ENCODE results near the gene RCAN1. TPM values are rescaled to one million over a fixed set of nuclear protein-coding genes. Genes with fewer than 3 reads are reported as not detected.

Gene RCAN1
- total RNA-seq, 2 experiments from 2014 or later, result 6.8 to 8.9 TPM

GRCh38 chr21:34590520-34590919 lies 24.4 kb downstream of the RCAN1 start:
- H3K4me2 ChIP-seq (ENCODE audit: low read length), result no peak overlapping the region
- BruUV-seq (replicated peaks), result no TSS peak
- H3K27ac ChIP-seq (ENCODE audit: low read depth, low read length, poor library complexity, severe bottlenecking), result no peak overlapping the region
- intact Hi-C loops (cut with micrococcal nuclease; ENCODE audit: unreplicated experiment), result no loop called here
- no peak for TF ChIP-seq EZH2phosphoT487 (IDR thresholded peaks at IDR 0.05; ENCODE audit: borderline replicate concordance, low read depth, low read length)
- TF ChIP-seq CTCF (conservative IDR thresholded peaks at IDR 0.05; ENCODE audit: low read length), result no peak
- ChIA-PET CTCF (ENCODE audit: unreplicated experiment) (no interaction called here), POLR2A (no interaction called here)
- H3K9me2 ChIP-seq (ENCODE audit: insufficient read depth, low read length), result no peaks in the 10 kb centered on the region
- H3K79me2 ChIP-seq (ENCODE audit: insufficient read depth, low read depth, low read length), result no peaks in the 10 kb centered on the region
- no peak for DNase-seq (ENCODE audit: low spot score)
- H3K4me1 ChIP-seq (ENCODE audit: insufficient read depth, low read length, poor library complexity, severe bottlenecking), result no peaks in the 10 kb centered on the region
- H2AFZ ChIP-seq (ENCODE audit: low read length), result no peak overlapping the region
- no peak overlapping the region for H3K4me3 ChIP-seq (ENCODE audit: low read depth, low read length, poor library complexity, severe bottlenecking)
- no peaks in the 10 kb centered on the region for H3K9me3 ChIP-seq (ENCODE audit: low read length)
- no peaks in the 10 kb centered on the region for H4K20me1 ChIP-seq (ENCODE audit: insufficient read depth, low read length)
- H3K36me3 ChIP-seq (ENCODE audit: insufficient read depth, low read length), result no peaks in the 10 kb centered on the region

GRCh38 chr21:34589511-34590282 lies 25.2 kb downstream of the RCAN1 start:
- intact Hi-C loops (cut with micrococcal nuclease; ENCODE audit: unreplicated experiment), result no loop called here
- ChIA-PET CTCF (ENCODE audit: unreplicated experiment) (no interaction called here), POLR2A (no interaction called here)
- no peaks in the 10 kb centered on the region for H3K36me3 ChIP-seq (ENCODE audit: insufficient read depth, low read length)
- H3K79me2 ChIP-seq (ENCODE audit: insufficient read depth, low read depth, low read length), result no peaks in the 10 kb centered on the region
- no peak overlapping the region for H3K4me3 ChIP-seq (ENCODE audit: low read depth, low read length, poor library complexity, severe bottlenecking)
- no peak for DNase-seq (ENCODE audit: low spot score)
- H3K27ac ChIP-seq (ENCODE audit: low read depth, low read length, poor library complexity, severe bottlenecking), result no peak overlapping the region
- H3K4me2 ChIP-seq (ENCODE audit: low read length), result no peak overlapping the region
- no peak overlapping the region for H2AFZ ChIP-seq (ENCODE audit: low read length)
- BruUV-seq (replicated peaks), result no TSS peak
- no peaks in the 10 kb centered on the region for H3K9me3 ChIP-seq (ENCODE audit: low read length)
- TF ChIP-seq EZH2phosphoT487 (IDR thresholded peaks at IDR 0.05; ENCODE audit: borderline replicate concordance, low read depth, low read length) (no peak), CTCF (conservative IDR thresholded peaks at IDR 0.05; ENCODE audit: low read length) (no peak)
- no peaks in the 10 kb centered on the region for H3K9me2 ChIP-seq (ENCODE audit: insufficient read depth, low read length)
- H4K20me1 ChIP-seq (ENCODE audit: insufficient read depth, low read length), result no peaks in the 10 kb centered on the region
- H3K4me1 ChIP-seq (ENCODE audit: insufficient read depth, low read length, poor library complexity, severe bottlenecking), result no peaks in the 10 kb centered on the region

GRCh38 chr21:34583926-34584563 lies 30.9 kb downstream of the RCAN1 start:
- TF ChIP-seq CTCF (conservative IDR thresholded peaks at IDR 0.05; ENCODE audit: low read length) (no peak), EZH2phosphoT487 (IDR thresholded peaks at IDR 0.05; ENCODE audit: borderline replicate concordance, low read depth, low read length) (no peak)
- ChIA-PET CTCF (ENCODE audit: unreplicated experiment) (no interaction called here), POLR2A (interaction anchor here (0.7 kb wide), 1 partner anchor 19 kb away, joined by 3 read pairs; no protein-coding TSS in a partner anchor)
- no peak overlapping the region for H3K27ac ChIP-seq (ENCODE audit: low read depth, low read length, poor library complexity, severe bottlenecking)
- no peaks in the 10 kb centered on the region for H3K79me2 ChIP-seq (ENCODE audit: insufficient read depth, low read depth, low read length)
- intact Hi-C loops (cut with micrococcal nuclease; ENCODE audit: unreplicated experiment), result loop anchor here (5.0 kb wide), 1 partner anchor 57 kb away; no protein-coding TSS in a partner anchor
- no peaks in the 10 kb centered on the region for H3K4me1 ChIP-seq (ENCODE audit: insufficient read depth, low read length, poor library complexity, severe bottlenecking)
- DNase-seq (ENCODE audit: low spot score), result no peak
- H3K4me2 ChIP-seq (ENCODE audit: low read length), result no peak overlapping the region
- no peaks in the 10 kb centered on the region for H3K9me2 ChIP-seq (ENCODE audit: insufficient read depth, low read length)
- no peaks in the 10 kb centered on the region; the same call in 1 of the 2 replicates for H4K20me1 ChIP-seq (ENCODE audit: insufficient read depth, low read length)
- H3K4me3 ChIP-seq (ENCODE audit: low read depth, low read length, poor library complexity, severe bottlenecking), result no peak overlapping the region
- H3K36me3 ChIP-seq (ENCODE audit: insufficient read depth, low read length), result no peaks in the 10 kb centered on the region
- H3K9me3 ChIP-seq (ENCODE audit: low read length), result no peaks in the 10 kb centered on the region
- no TSS peak for BruUV-seq (replicated peaks)
- H2AFZ ChIP-seq (ENCODE audit: low read length), result no peak overlapping the region

Data from OCI-LY7 (cell line).